Renal cortex interstitium (tissue), 11 donors: ENCODE measurements around the gene PEX3. TPM values are rescaled to one million over a fixed set of nuclear protein-coding genes. Genes with fewer than 3 reads are reported as not detected.
"Not testable (repeated sequence)": the region's sequence is repeated elsewhere in the genome, so short reads cannot be mapped to it uniquely, and the experiment has no call there.

ENCODE experiments used
- DNase-seq, 11 donors: peaks; one replicate each; pipeline ENCODE4 v3.0.0-alpha.2; 2013; ENCODE audit warnings: low read depth in 9 of 11, low spot score in 4 of 11; ENCODE audit errors: extremely low read depth in 1 of 11
- polyA plus RNA-seq, 3 donors: library from polyadenylated mRNA; unstranded; fragments of 120-200 nt; gene quantifications; one replicate each; pipeline ENCODE4 v1.2.1, GENCODE V29; 2013; ENCODE audit not compliant: insufficient read length in 3 of 3

Gene PEX3
- polyA plus RNA-seq, 3 donors, result 33.4 to 44.3 (median 40.6) TPM

DNA sequence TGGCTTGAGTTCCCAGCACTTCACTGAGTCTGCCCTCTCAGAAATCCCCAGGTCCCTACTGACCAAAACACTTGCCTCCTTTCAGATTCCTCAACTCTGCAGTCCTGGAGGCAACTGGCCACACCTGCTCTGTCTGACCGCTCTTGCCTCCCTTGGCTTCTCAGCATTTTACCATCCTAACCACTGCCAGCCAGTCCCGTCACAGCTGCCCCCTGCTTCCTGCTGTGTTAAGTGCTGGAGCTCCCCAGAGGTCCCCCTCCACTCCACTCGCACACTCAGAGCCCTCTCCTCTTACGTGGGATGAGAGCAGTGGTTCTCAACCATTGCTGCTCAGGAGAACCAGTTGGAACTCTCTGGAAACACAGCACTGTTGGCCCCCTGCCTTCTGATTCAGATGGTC is 20.6 kb upstream of the PEX3 start:
- DNase-seq, result no peak

DNA sequence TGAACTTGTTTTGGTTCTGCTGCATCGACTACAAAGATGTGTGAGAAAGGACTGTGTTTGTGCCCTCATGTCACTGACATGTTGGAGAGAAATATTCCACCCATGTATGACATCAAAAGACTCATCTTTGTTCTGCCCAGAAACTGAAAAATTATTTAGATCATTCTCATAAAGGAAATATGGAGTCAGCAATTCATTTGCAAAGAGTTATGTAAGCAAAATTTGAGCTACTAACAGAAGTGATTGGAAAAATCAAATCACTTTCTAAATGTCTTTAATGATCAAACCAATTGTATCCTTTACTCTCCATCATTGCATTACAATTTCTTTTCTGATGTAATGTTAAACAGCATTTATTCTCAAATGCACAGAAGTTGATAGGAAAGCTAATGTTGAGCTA is 19.4 kb upstream of the PEX3 start:
- DNase-seq, result no peak

DNA sequence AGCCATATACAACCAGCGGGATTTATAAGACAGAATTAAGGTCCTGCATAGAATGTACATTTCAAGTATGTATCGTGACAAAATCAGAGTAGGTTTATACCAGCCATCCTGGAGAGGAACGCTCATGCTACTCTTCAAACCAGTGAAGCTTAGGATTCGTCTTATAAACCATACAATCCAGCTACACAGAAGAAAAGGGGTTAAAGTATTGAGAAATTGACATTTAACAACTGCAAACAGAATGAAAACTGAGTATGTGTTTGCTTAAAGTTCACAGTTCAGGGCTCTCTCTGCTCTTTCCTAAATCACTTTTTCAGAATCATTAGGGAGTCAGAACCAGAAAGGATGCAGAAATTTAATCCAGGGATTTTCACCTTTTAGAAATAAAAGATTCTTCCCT is 18.0 kb upstream of the PEX3 start:
- no peak for DNase-seq

DNA sequence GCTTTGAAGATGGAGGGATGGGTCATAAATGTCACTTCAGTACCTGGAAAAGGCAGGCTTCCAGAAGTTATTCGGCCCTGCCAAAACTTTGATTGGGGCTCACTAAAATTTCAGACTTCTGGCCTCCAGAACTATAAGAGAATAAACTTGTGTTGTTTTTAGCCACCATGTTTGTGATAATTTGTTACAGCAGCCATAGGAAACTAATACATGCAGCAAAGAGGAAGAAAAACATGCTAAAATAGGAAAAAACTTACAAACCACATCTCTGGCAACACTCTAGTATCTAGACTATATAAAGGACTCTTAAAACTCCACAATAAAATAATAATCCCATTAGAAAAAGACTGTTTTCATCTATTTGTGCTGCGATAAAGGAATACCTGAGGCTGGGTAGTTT is 9.6 kb upstream of the PEX3 start:
- DNase-seq, result no peak

DNA sequence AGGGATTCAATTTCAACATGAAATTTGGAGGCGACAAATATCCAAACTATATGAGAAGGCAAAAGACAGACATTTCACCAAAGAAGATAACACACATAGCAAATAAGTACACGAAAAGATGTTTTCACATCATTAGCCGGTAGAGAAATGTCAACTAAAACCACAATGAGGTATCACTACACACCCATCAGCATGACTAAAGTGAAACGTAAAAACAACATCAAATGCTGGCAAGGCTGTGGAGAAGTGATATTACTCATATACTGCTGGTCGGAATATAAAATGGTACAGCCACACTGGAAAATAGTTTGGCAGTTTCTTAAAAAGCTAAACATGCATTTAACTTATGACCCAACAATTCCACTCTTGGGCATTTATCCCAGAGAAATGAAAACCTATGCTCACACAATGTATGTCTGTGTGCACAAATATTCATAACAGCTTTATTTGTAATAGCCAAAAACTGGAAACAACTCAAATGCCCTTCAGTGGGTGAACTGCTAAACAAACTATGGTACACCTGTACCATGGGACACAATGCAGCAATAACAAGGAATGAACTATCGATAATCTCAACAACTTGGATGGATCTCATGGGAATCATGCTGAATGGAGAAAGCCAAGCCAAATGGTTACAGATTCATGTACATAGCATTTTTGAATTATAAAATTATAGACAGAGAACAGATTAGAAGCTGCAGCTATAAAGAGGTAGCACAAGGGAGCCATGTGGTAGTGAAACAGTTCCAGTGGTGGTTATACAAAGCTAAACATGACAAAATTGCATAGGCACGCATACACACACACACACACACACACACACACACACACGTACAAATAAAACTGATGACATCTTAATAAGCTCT is 8.7 kb upstream of the PEX3 start:
- DNase-seq, result no peak

DNA sequence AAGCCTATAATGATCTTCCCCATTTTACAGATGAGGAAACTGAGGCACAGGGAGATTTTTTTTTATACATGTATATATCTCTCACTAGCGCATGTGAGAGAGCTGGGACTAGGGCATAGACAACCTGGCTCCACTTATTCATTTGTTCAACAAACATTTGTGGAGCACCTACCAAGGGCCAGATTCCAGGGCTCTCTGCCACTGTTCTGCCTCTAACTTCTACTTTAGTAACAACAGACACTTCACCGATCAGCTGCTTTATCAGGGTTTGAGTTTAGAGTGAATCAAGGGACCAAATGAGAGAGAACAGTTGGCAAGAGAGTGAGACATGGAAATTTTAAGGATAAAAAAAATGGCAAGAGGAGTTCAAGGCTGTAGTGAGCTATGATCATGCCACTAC is 7.5 kb upstream of the PEX3 start:
- DNase-seq, result no peak

DNA sequence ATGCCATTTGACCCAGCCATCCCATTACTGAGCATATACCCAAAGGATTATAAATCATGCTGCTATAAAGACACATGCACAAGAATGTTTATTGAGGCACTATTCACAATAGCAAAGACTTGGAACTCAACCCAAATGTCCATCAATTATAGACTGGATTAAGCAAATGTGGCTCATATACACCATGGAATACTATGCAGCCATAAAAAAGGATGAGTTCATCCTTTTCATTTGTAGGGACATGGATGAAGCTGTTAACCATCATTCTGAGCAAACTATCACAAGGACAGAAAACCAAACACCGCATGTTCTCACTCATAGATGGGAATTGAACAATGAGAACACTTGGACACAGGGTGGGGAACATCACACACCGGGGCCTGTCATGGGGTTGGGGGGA is 2.7 kb upstream of the PEX3 start:
- not testable (repeated sequence) for DNase-seq

DNA sequence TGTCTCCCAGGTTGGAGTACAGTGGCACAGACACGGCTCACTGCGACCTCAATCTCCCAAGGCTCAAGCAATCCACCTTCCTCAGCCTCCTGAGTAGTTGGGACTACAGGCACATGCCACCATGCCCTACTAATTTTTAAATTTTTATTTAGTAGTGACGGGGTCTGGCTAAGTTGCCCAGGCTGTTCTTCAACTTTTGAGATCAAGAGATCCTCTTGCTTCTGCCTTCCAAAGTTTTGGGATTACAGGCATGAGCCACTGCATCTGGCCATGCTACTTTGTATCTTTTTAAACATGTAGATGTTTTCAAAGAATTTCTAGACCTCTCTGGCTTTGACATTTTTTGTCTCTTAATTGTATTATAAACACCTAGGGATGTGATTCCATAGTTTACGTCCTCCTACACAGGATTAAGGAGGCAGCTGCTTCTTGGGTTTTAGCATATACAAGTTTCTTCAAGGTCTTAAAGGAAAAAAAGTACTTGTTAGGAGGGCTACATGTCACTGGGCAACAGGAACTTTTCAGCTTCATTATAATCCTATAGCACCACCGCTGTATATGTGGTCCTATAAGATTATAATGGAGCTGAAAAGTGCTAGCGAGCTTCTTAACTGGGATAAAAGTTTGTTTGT is 1.4 kb upstream of the PEX3 start:
- peak in 1 of 11 donors; percentile 4 for DNase-seq

DNA sequence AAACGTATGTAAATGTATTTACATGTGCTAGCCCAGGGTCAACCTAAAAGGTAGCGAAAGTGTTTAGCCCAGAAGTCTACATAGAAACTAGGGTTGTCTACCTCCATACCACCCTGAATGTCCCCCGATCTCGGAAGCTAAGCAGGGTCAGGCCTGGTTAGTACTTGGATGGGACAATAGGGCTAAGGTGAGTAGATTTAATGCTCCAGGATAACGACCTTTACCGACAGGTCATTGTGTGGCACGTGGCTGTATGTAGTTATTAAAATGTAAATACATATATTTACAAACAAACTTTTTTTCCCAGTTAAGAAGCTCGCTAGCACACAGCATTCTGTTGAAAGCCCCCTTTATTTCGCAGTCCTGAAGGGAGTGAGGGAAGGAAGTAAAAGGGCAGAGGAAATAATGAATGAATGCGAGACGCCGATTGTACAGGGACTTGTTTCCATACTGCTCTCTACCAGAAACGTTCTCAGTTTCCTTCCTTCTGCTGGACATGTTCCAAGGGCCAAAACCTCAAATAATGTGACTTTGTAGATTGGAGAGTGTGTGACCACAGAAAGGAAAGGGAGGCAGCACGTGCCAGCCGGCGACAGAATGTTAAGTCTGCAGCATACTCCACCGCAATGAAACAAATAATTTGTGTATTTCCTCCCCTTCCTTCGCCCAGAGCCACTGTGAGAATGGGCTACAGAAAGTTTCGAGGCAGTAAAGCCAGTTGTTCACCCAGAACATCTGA is 722 bp upstream of the PEX3 start:
- DNase-seq, result peak in 4 of 11 donors; percentile 27 to 48 (median 42)

DNA sequence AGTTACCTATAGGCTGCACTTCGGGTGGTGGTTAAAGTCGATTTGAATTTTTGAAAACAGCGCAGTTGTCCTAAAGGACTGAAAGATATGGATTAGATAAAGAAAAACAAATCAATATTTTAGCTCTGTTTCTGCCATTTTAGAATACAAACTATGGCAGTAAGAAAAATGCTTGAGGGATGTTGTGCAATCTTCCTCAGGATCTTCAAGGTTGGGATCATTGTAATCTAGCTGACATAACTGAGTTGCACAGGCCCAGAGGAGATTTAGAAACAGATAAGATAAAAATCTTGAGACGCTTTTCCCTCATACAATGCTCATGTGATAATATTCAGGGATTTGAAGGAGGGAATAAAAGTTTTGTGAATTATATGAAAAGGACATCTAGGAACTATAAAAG is 926 bp downstream of the PEX3 start:
- no peak for DNase-seq

DNA sequence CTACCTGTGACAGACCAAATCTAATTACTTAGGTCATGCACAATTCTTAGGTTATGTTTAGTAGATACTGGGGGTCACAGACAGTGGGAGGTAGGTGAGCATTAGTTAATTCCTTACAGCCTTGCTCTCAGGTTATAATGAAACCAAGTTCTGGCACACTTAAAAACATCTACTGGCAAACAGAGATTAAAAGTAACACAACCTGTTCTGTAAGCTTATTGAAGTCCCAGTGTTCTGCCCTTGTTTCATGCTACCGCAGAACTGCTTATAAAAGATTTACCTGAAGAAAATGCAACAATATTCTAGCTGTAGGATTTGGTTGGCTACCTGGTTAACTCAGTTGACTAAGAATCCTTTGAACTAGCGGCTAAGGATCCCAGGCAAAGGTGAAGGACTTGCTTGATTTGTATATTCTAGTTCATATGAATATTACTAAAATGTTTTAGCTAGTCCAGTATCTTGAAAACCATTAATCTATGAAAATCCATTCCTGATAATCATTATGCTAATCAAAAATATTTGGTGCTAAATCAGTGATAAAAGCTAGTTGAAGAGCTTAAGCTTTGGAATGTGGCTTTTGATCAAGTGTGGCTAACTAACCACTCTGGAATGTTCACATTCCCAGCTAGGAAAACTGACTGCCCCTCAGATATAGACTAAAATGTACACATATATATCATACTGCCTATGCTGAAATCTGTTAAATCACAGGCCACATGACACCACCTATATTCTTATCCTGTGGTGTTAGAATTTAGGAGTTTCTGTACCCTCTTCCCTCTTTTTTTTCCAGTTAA is 7.2 kb downstream of the PEX3 start:
- DNase-seq, result peak in 2 of 11 donors; percentile 4 to 20

DNA sequence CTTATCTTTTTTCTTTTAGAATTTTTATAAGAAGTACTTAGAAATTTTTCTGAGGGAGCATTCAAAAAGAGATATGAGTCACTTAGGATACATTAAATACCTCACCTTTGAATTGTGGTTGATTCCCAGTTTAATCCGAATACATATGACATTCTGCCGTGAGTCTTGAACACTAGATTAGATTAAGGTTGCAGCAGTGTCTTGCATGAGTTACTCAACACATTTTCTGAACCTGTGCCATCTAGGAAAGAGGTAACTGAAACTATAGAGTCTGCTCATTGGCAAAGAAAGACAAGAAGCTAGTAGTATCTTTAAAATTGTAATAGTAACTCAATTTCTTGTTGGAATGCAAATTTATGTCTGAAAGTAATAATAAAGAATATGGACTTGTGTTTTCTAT is 14.9 kb downstream of the PEX3 start:
- no peak for DNase-seq

DNA sequence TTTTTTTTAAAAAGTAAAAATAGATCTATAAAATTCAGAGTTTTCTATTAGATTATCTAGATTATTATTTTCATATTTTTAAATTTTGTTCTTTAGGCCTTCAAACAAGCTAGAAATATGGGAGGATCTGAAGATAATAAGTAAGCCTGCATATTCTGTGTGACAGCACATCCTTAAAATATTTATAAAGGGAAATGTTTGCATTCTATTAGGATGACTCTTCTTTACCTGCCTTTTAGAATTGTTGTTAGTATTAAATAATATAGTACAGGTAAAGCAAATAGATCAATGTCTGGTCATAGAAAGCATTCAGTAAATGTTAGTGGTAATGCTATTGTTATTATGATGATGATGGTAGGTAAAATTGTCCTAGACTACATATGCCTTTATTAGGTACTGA is 17.4 kb downstream of the PEX3 start:
- DNase-seq, result no peak

DNA sequence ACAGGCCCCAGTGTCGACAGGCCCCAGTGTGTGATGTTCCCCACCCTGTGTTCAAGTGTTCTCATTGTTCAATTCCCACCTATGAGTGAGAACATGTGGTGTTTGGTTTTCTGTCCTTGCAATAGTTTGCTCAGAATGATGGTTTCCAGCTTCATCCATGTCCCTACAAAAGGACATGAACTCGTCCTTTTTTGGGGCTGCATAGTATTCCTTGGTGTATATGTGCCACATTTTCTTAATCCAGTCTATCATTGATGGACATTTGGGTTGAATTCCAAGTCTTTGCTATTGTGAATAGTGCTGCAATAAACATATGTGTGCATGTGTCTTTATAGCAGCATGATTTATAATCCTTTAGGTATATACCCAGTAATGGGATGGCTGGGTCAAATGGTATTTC is 18.2 kb downstream of the PEX3 start:
- not testable (repeated sequence) for DNase-seq

DNA sequence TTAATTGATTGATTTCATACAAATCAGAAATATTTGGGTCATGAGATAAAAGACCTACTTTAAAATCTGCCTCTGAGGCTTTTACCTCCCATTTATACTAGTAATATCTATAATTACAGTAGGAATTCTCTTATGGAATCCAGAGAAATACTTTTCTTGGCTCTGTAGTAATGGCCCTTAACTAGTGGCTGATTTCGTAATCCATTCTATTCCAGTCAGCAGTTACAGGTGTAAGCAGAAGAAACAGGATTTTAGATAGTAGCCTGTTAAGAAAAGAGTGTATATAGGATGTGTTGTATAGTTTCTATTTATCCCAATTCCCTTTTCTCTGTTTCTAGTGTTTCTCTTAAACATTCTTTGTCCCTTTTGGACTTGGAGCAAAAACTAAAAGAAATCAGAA is 21.2 kb downstream of the PEX3 start:
- DNase-seq, result no peak

DNA sequence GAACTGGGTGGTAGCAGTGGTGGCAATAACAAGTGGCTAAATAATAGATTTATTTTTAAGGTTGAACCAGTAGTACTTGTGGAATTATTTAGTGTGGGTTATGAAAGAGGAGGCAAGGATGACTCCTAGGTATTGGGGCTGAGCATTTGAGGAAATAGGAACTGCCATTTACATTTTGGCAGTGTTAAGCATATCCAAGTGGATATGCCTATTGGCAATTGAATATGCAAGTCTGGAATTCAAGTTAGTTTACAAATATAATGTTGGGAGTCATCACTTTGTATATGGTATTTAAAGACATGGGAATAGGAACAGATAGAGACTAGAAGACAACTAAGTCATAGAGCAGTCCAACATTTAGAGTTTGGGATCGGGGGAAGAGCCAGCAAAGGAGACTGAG is 25.9 kb downstream of the PEX3 start:
- no peak for DNase-seq

DNA sequence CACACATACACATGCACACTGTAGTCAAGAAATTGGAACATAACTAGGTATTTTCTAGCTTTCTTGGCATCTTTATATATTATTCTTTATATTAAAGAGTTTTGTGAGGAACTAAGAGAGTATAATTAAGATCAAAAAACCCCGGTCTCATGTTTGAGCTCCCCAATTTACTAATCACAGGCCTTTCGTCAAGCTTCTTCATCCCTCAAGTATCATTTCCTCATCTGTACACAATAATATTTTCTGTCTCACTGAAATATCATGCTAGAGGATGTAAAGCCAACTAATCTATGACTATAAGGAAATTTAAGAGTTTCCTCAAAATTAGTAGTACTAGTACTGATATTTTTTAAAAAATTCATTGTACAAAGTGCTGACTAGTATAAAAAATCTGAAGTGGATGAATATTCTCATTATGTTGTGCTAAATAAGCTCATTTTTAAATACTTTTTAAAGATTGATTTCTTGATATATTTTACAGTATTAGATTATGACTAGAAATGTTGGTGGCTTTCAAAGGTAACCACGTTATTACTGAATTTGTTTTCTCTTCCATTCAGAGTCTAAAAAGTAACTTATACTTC is 28.0 kb downstream of the PEX3 start:
- DNase-seq, result no peak

DNA sequence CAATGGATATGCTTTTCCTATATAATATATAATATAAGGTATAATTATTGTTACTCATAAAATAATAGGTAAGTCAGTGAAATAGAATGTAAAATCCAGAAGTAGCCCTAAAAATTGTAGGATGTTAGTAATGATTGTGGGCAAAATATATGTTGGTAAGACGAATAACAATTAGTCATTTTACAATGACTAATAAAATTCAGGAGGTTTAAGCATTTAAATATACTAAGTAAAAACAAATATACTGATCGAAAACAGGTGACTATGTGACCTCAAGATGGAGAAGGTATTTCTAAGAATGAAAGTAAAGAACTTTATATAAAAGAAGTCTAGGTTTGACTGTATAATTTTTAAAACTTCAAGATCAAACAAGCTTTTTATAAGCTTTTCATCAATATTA is 32.0 kb downstream of the PEX3 start:
- no peak for DNase-seq

DNA sequence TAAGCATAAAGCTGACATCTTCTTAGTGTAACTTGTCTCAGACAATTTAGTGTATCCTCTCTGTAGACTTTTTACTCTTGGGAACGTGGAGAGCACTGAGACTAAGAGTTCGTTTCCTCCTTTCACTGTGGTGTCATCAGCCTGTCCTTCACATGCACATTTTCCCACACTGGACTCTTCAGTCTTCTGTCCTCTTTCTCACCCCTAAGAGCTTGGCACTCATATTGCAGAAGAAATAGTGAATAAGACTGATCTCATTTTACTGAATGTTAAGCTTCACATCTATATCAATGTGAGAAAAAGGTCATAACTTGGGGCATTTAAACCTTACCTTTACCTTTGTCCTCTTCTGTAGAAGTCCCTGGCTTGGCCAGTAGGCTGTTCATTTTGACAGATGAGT is 35.4 kb downstream of the PEX3 start:
- DNase-seq, result no peak
